Lung (tissue), 12 donors: ENCODE results near the gene GFRAL. TPM values are rescaled to one million over a fixed set of nuclear protein-coding genes. Genes with fewer than 3 reads are reported as not detected.
A peak's percentile ranks its signal among the peaks of the same experiment; 100 is the strongest.

ENCODE experiments used
- ATAC-seq: fragments of 200-7000 bp; cut with Tn5 transposase; one replicate; pipeline ENCODE4 v1.9.1; 2020; ENCODE audit warnings: moderate number of reproducible peaks; ENCODE audit not compliant: insufficient read depth, low FRiP score
- DNase-seq, 3 donors: peaks; one replicate each; pipeline ENCODE4 v3.0.0-alpha.2; 2013 to 2017
- H3K27ac ChIP-seq, 2 donors: one replicate each; pipeline ENCODE4 v1.5.1; 2013; ENCODE audit warnings: mild to moderate bottlenecking in 2 of 2, moderate library complexity in 2 of 2, control low read depth in 1 of 2, inconsistent platforms in 1 of 2, low read depth in 1 of 2, low read length in 1 of 2
- H3K27me3 ChIP-seq, 3 donors: one replicate each; pipeline ENCODE4 v1.5.1; 2013; ENCODE audit warnings: low read length in 2 of 3; ENCODE audit not compliant: control insufficient read depth in 3 of 3, insufficient read depth in 3 of 3
- H3K36me3 ChIP-seq, 4 donors: one replicate each; pipeline ENCODE4 v1.5.1; 2013; ENCODE audit warnings: low read length in 4 of 4, mild to moderate bottlenecking in 1 of 4, moderate library complexity in 1 of 4; ENCODE audit not compliant: control insufficient read depth in 4 of 4, insufficient read depth in 4 of 4
- H3K4me1 ChIP-seq, 5 donors: one replicate each; pipeline ENCODE4 v1.5.1; 2013; ENCODE audit warnings: low read length in 5 of 5, mild to moderate bottlenecking in 2 of 5, moderate library complexity in 1 of 5; ENCODE audit not compliant: control insufficient read depth in 5 of 5, insufficient read depth in 5 of 5
- H3K4me3 ChIP-seq: one replicate; pipeline ENCODE4 v1.5.1; 2013; ENCODE audit warnings: mild to moderate bottlenecking, control low read depth, moderate library complexity
- H3K9ac ChIP-seq, 2 donors: one replicate each; pipeline ENCODE4 v1.5.1; 2013; ENCODE audit warnings: low read length in 2 of 2, control low read depth in 1 of 2; ENCODE audit not compliant: insufficient read depth in 1 of 2
- H3K9me3 ChIP-seq, 4 donors: one replicate each; pipeline ENCODE4 v1.5.1; 2013; ENCODE audit warnings: low read length in 3 of 4, mild to moderate bottlenecking in 1 of 4, moderate library complexity in 1 of 4; ENCODE audit not compliant: control insufficient read depth in 4 of 4, insufficient read depth in 3 of 4
- WGBS, 2 donors: extraction: QIAGEN DNeasy Blood & Tissue Kit; methylation state at CpG; one replicate each; pipeline ENCODE4 v1.1.7; 2013; 5-methylcytosine and 5-hydroxymethylcytosine counted together
- polyA plus RNA-seq, 2 donors: library from polyadenylated mRNA; stranded (reverse); fragments of 200-250 nt; gene quantifications; one replicate each; pipeline ENCODE4 v1.2.1, GENCODE V29; 2013
- total RNA-seq, 2 donors: library from RNA; depleted of rRNA in 1 of 2; stranded (reverse); fragments of >200 nt in 1 of 2; gene quantifications; one replicate each; pipeline ENCODE4 v1.2.1, GENCODE V29; 2014 to 2021
- TF ChIP-seq, protein P1 (sequence below): IDR thresholded peaks from 2 replicates; pipeline ENCODE4 v1.5.1; 2012; ENCODE audit warnings: mild to moderate bottlenecking; ENCODE audit errors: control extremely low read depth, extremely low read depth
- donor health status: control.
- donor health status: control.
- donor health status: Bipolar disorder and iron deficiency.
- donor health status: healthy.
- donor health status: DM: yes; HTN: yes; CAD: no.

GFRAL gene
- total and polyA plus RNA-seq, 4 donors: not detected

DNA sequence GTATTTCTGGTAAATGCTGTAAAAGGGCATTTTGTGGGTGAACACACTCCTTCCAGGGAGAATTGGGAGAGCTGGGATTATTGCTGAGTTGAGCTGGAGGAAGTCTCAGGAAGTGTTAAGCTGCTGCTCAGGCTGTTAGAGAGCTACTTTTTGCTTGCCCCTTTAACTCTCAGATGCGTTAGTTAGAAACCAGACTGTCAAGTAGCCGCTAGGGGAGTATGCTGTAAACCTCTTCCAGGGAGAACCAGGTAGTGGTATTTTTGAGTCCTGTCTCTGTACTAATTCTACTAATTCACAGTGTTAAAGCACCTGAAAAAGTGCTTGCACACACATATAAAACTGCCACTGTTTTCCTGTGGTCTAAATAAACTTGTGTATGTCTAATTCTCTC, 6.6 kb upstream of the GFRAL start:
- no peak overlapping the region for H3K27ac ChIP-seq
- no peak for DNase-seq
- TF ChIP-seq, protein P1, sequence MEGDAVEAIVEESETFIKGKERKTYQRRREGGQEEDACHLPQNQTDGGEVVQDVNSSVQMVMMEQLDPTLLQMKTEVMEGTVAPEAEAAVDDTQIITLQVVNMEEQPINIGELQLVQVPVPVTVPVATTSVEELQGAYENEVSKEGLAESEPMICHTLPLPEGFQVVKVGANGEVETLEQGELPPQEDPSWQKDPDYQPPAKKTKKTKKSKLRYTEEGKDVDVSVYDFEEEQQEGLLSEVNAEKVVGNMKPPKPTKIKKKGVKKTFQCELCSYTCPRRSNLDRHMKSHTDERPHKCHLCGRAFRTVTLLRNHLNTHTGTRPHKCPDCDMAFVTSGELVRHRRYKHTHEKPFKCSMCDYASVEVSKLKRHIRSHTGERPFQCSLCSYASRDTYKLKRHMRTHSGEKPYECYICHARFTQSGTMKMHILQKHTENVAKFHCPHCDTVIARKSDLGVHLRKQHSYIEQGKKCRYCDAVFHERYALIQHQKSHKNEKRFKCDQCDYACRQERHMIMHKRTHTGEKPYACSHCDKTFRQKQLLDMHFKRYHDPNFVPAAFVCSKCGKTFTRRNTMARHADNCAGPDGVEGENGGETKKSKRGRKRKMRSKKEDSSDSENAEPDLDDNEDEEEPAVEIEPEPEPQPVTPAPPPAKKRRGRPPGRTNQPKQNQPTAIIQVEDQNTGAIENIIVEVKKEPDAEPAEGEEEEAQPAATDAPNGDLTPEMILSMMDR: no peak
- WGBS, 2 donors: 43 to 65% methylated on average over 2 of the region's 2 CpGs
- H3K27me3 ChIP-seq: no peaks in the 10 kb centered on the region
- H3K36me3 ChIP-seq: no peaks in the 10 kb centered on the region
- no peak overlapping the region for H3K4me3 ChIP-seq
- H3K4me1 ChIP-seq: no peaks in the 10 kb centered on the region
- H3K9ac ChIP-seq: no peak overlapping the region
- ATAC-seq: no peak
- no peaks in the 10 kb centered on the region for H3K9me3 ChIP-seq

DNA sequence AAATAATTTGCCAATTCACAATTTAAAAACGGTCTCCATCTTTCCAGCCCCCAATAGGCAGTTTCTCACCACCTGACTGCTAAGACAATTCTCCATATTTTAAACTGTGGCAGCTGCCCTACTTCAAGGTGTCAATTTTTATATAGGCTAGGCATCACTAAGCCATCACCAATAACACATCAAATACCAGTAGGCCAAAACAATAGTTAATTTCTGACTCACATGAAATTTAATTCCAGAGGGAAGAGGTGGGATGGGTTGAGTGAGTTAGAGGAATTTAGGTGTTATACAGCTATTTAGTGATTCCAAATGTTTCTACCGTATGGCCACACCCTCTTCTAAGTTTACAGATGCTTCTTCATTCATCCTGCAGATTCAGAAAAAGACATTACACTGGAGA, 49.9 kb downstream of the GFRAL start:
- no peak for ATAC-seq
- DNase-seq: no peak

DNA sequence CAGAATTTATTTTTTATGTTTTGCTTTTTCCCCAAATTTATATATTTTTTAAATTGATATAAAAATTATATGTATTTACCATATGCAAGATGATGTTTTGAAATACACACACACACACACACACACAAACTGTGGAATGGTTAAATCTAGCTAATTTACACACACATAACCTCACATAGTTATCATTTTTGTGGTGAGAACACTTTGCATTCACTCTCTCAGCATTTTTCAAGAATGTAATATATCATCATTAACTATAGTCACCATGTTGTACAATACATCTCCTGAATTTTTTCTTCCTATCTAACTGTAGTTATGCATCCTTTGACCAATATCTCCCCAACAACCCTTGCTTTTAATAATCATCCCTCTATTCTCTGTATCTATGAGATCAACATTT, 52.2 kb downstream of the GFRAL start:
- peaks cover 0 to 5% (median 0%) of the 10 kb centered on the region in 5 donors for H3K4me1 ChIP-seq
- ATAC-seq: no peak
- H3K4me3 ChIP-seq: no peak overlapping the region
- no peaks in the 10 kb centered on the region for H3K36me3 ChIP-seq
- no peaks in the 10 kb centered on the region for H3K9me3 ChIP-seq
- TF ChIP-seq, protein P1: no peak
- H3K27me3 ChIP-seq: no peaks in the 10 kb centered on the region
- no peak overlapping the region for H3K9ac ChIP-seq
- DNase-seq: no peak
- no peak overlapping the region for H3K27ac ChIP-seq

More for the DNA sequence above, 49.9 kb downstream of the GFRAL start:
- Histone ChIP-seq H3K9ac (no peak overlapping the region), H3K27me3 (no peaks in the 10 kb centered on the region), H3K9me3 (no peaks in the 10 kb centered on the region), H3K27ac (no peak overlapping the region), H3K36me3 (no peaks in the 10 kb centered on the region), H3K4me3 (no peak overlapping the region), H3K4me1 (peaks cover 0 to 5% (median 0%) of the 10 kb centered on the region in 5 donors)
- TF ChIP-seq, protein P1: no peak
- WGBS, 2 donors: 64 to 72% methylated on average over 2 of the region's 2 CpGs

DNA sequence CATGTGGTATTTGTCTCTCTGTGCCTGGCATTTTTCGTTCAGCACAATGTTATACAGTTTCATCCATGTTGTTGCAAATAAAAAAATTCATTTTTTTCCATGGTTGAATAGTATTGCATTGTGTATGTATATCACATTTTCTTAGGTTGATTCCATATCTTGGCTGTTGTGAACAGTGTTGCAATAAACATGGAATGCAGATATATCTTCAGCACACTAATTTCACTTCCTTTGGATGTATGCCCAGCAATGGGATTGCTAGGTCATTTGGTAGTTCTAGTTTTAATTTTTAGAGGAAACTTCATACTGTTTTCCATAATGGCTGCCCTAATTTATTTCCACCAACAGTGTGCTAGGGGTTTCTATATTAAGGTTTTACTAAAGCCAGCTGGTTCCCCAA, 52.6 kb downstream of the GFRAL start:
- Histone ChIP-seq H3K4me3 (no peak overlapping the region), H3K36me3 (no peaks in the 10 kb centered on the region), H3K27me3 (no peaks in the 10 kb centered on the region), H3K9ac (no peak overlapping the region), H3K4me1 (peaks cover 0 to 5% (median 0%) of the 10 kb centered on the region in 5 donors), H3K27ac (no peak overlapping the region), H3K9me3 (no peaks in the 10 kb centered on the region)
- TF ChIP-seq, protein P1: no peak
- DNase-seq (peak in 2 of 3 donors; percentile 79 to 84), ATAC-seq (no peak)
- 38 to 76% methylated on average over 1 of the region's 1 CpG for whole genome bisulfite sequencing, 2 donors
